ENCODE data around the gene TASOR2.

TASOR2 gene, protein sequence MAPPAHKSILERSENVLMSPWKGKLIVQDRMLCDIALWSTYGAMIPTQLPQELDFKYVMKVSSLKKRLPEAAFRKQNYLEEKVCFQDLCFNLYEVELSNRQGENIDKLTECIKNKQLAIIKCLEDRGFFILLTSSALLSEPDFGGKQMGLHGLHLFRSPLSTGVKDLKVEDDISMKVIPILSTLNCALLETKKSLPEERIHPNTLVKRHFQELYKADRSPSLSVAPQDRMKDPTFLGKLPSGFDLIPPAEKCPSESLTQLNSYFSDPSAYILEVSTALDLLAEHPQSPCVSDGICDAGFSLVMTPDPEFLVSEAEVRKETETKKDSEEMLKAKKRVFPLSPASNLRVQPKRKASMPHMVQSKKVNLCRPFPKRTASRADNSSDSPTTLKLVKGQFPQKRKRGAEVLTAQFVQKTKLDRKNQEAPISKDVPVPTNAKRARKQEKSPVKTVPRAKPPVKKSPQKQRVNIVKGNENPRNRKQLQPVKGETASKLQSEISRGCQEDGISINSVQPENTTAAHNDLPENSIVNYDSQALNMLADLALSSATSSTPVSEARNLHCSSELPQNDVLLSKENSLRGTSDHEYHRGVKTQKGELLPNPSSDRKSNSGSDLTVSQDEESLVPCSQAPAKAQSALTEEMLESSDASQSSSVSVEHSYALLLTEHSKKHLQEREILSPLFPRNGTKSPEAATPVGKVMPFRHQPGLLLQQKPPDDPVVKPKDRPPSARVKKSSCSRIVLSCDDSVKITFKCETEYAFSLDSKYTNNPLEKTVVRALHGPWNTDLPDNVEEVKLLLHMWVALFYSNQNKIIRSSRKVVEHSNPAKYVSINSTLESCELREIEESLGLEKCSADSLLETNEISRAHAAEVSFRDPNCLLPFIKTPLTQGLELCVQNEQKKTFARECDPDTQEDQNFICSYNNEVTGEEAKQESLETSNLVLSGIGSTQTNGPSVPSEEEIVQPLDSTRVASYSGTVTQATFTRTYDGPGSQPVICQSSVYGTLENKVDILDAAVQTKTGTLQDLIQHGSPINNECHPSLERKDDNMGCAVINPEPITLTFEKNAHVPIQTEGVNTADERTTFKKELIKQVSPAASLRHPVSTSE (N-terminal part only)

GRCh38 chr10:5684318-5684970, at the start of gene TASOR2:
TASOR2 (plus strand) TSS chr10:5684838; CDS start chr10:5720643, 35,805 bp downstream.
- peak within 1 kb of the TSS; percentile 87 for H3K4me3 ChIP-seq (ENCODE audit: low read length)
- no peaks in the 10 kb centered on the region for H3K36me3 ChIP-seq (ENCODE audit: insufficient read depth, low read depth, low read length)
- no peaks in the 10 kb centered on the region for H3K9me3 ChIP-seq (ENCODE audit: insufficient read depth, low read depth, low read length)
- peaks cover 41% of the 10 kb centered on the region for H3K27me3 ChIP-seq (ENCODE audit: insufficient read depth, low read length)
- peaks cover 6% of the 10 kb centered on the region; the same call in 1 of the 2 replicates for H3K4me1 ChIP-seq (ENCODE audit: insufficient read depth, low read length)
- peak within 1 kb of the TSS; percentile 78; the same call in 1 of the 2 replicates for H3K9ac ChIP-seq (ENCODE audit: low read depth, low read length)
- no peak within 1 kb of the TSS for H3K27ac ChIP-seq (ENCODE audit: low read length)

GRCh38 chr10:5634918-5635317, 49.7 kb upstream of the TASOR2 start:
- Histone ChIP-seq H3K4me1 (ENCODE audit: insufficient read depth, low read length) (no peaks in the 10 kb centered on the region), H3K4me3 (ENCODE audit: low read length) (no peak overlapping the region), H3K27me3 (ENCODE audit: insufficient read depth, low read length) (no peaks in the 10 kb centered on the region), H3K9ac (ENCODE audit: low read depth, low read length) (no peak overlapping the region), H3K9me3 (ENCODE audit: insufficient read depth, low read depth, low read length) (no peaks in the 10 kb centered on the region), H3K36me3 (ENCODE audit: insufficient read depth, low read depth, low read length) (peaks cover 11% of the 10 kb centered on the region), H3K27ac (ENCODE audit: low read length) (no peak overlapping the region)

GRCh38 chr10:5638494-5638893, 46.1 kb upstream of the TASOR2 start:
- Histone ChIP-seq H3K4me1 (ENCODE audit: insufficient read depth, low read length) (no peaks in the 10 kb centered on the region), H3K27me3 (ENCODE audit: insufficient read depth, low read length) (no peaks in the 10 kb centered on the region), H3K36me3 (ENCODE audit: insufficient read depth, low read depth, low read length) (peaks cover 32% of the 10 kb centered on the region), H3K9ac (ENCODE audit: low read depth, low read length) (no peak overlapping the region), H3K27ac (ENCODE audit: low read length) (no peak overlapping the region), H3K9me3 (ENCODE audit: insufficient read depth, low read depth, low read length) (no peaks in the 10 kb centered on the region), H3K4me3 (ENCODE audit: low read length) (no peak overlapping the region)

DNA sequence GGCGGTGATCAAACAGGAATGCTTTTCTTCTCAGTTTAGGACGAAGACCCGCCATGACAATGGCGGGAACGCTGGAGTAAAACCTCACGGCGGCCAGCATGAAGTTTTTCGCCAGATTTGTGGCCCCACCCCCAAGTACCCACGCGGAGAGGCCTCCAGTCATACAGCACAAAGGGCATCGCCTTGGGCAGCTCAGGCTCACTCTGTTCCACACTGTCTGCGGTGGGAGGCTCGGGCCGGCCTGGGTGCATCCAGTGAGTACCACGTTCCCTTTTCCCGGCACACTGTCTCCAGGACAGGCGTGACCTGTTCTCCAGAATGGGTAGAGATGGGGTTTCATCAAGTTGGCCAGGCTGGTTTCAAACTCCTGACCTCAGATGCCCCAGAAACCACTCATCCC, 45.6 kb upstream of the TASOR2 start:
- Histone ChIP-seq H3K36me3 (ENCODE audit: insufficient read depth, low read depth, low read length) (peaks cover 35% of the 10 kb centered on the region), H3K9ac (ENCODE audit: low read depth, low read length) (no peak overlapping the region), H3K4me3 (ENCODE audit: low read length) (no peak overlapping the region), H3K27me3 (ENCODE audit: insufficient read depth, low read length) (no peaks in the 10 kb centered on the region), H3K4me1 (ENCODE audit: insufficient read depth, low read length) (no peaks in the 10 kb centered on the region), H3K9me3 (ENCODE audit: insufficient read depth, low read depth, low read length) (no peaks in the 10 kb centered on the region), H3K27ac (ENCODE audit: low read length) (no peak overlapping the region)

- no peaks in the 10 kb centered on the region for H3K4me1 ChIP-seq (ENCODE audit: insufficient read depth, low read length)
- H3K27me3 ChIP-seq (ENCODE audit: insufficient read depth, low read length) = no peaks in the 10 kb centered on the region
- no peak overlapping the region for H3K4me3 ChIP-seq (ENCODE audit: low read length)
- no peak overlapping the region for H3K27ac ChIP-seq (ENCODE audit: low read length)
- H3K36me3 ChIP-seq (ENCODE audit: insufficient read depth, low read depth, low read length) = peaks cover 35% of the 10 kb centered on the region
- H3K9ac ChIP-seq (ENCODE audit: low read depth, low read length) = no peak overlapping the region
- H3K9me3 ChIP-seq (ENCODE audit: insufficient read depth, low read depth, low read length) = no peaks in the 10 kb centered on the region
These were observed 44.6 kb upstream of the TASOR2 start for GRCh38 chr10:5640036-5640435.

DNA sequence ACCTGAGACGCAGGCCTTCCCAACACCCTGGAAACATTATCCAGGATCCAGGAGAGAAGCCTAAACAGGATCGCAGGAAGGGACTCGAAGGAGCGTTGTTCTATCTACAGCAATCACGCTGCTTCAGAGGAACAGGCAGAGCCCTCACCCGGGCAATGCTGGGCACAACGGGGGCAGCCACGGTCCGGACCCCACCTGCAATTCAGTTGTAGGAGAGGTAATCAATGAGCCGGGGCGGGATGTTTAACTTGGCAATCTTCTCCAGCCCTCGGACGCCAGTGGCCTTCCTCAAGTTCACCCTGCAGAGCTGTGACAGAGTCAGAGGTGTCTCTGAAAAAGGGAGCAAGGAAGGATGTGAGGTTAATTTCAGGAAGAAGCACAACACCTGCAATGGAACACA, 44.1 kb upstream of the TASOR2 start:
- Histone ChIP-seq H3K27ac (ENCODE audit: low read length) (no peak overlapping the region), H3K4me3 (ENCODE audit: low read length) (no peak overlapping the region), H3K36me3 (ENCODE audit: insufficient read depth, low read depth, low read length) (peaks cover 35% of the 10 kb centered on the region), H3K9me3 (ENCODE audit: insufficient read depth, low read depth, low read length) (no peaks in the 10 kb centered on the region), H3K4me1 (ENCODE audit: insufficient read depth, low read length) (no peaks in the 10 kb centered on the region), H3K9ac (ENCODE audit: low read depth, low read length) (no peak overlapping the region), H3K27me3 (ENCODE audit: insufficient read depth, low read length) (no peaks in the 10 kb centered on the region)

DNA sequence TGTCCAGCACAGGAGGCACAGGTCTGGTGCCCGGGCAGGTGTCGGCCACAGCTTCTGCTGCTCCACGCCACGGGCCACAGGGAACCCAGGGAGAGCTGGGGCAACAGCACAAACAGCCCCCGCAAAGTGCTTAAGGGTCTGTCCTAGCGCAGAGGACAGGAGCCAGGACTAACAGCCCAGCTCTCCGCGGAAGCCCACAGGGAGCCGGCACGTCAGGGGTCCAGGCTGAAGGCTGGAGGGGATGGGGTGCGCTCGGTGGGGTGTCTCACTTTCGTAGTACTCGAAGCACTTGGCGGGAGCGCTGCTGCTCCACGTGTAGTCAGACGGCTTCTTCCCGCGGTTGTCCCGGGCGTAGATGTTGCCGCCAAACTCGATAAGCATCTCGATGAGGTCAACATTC, 43.1 kb upstream of the TASOR2 start:
- H3K9me3 ChIP-seq (ENCODE audit: insufficient read depth, low read depth, low read length) = no peaks in the 10 kb centered on the region
- no peaks in the 10 kb centered on the region for H3K4me1 ChIP-seq (ENCODE audit: insufficient read depth, low read length)
- no peaks in the 10 kb centered on the region for H3K27me3 ChIP-seq (ENCODE audit: insufficient read depth, low read length)
- H3K4me3 ChIP-seq (ENCODE audit: low read length) = no peak overlapping the region
- H3K27ac ChIP-seq (ENCODE audit: low read length) = no peak overlapping the region
- peaks cover 37% of the 10 kb centered on the region for H3K36me3 ChIP-seq (ENCODE audit: insufficient read depth, low read depth, low read length)
- no peak overlapping the region for H3K9ac ChIP-seq (ENCODE audit: low read depth, low read length)

DNA sequence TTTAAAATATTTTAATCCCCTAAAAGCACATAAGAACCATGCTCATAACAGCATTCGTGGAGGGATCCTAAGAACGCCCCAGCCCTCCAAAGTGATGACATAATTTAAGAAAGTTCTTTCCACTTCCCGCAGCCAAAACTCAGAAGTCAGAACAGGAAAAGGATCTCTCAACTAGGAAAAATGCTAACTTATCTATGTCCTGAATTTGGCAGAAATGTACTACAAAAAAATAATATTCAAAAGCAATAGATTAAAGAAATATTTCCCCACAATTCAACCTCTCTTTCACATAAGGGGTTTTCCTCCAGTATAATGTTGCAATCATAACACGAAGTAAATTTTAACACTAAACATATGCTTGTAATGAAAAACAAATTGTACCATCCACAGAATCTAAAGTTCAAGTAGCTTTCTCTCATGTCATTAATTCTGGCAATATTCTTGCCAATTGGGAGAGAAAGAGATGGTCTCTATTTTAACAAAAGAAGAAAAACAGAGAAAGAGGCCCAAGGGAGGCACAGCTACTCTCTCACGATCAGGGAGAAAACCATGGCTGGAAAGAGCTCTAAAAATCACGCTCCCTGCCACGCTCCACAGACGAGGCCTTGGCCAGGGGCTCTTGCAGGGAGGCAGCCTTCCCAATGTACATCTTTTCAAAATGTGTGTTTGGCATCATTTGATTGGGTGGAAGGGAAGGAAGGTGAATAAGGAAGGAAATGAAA, 41.1 kb upstream of the TASOR2 start:
- Histone ChIP-seq H3K27ac (ENCODE audit: low read length) (no peak overlapping the region), H3K4me3 (ENCODE audit: low read length) (no peak overlapping the region), H3K4me1 (ENCODE audit: insufficient read depth, low read length) (no peaks in the 10 kb centered on the region), H3K36me3 (ENCODE audit: insufficient read depth, low read depth, low read length) (peaks cover 56% of the 10 kb centered on the region), H3K9me3 (ENCODE audit: insufficient read depth, low read depth, low read length) (no peaks in the 10 kb centered on the region), H3K27me3 (ENCODE audit: insufficient read depth, low read length) (no peaks in the 10 kb centered on the region), H3K9ac (ENCODE audit: low read depth, low read length) (no peak overlapping the region)

DNA sequence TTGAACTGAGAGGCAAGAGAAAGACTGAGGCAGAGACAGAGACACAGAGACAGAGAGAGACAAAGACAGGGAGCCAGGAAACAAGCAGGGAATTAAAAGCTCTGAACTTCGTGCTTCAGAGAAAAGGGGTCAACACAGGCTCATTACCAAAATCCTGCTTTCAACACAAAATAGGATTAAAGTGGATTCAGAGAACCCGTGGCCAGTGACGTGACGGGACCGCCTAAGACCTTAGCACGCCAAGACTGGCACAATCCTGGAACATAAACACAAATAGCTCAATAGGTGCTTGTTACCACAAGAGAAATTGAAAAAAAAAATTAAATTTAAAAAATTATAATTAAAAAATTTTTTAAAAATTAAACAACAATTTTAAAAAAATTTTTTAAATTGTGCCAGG, 39.7 kb upstream of the TASOR2 start:
- Histone ChIP-seq H3K27ac (ENCODE audit: low read length) (no peak overlapping the region), H3K4me3 (ENCODE audit: low read length) (no peak overlapping the region), H3K36me3 (ENCODE audit: insufficient read depth, low read depth, low read length) (peaks cover 47% of the 10 kb centered on the region), H3K27me3 (ENCODE audit: insufficient read depth, low read length) (no peaks in the 10 kb centered on the region), H3K4me1 (ENCODE audit: insufficient read depth, low read length) (no peaks in the 10 kb centered on the region), H3K9ac (ENCODE audit: low read depth, low read length) (no peak overlapping the region), H3K9me3 (ENCODE audit: insufficient read depth, low read depth, low read length) (no peaks in the 10 kb centered on the region)

- Histone ChIP-seq H3K36me3 (ENCODE audit: insufficient read depth, low read depth, low read length) (peaks cover 43% of the 10 kb centered on the region), H3K27me3 (ENCODE audit: insufficient read depth, low read length) (no peaks in the 10 kb centered on the region), H3K9ac (ENCODE audit: low read depth, low read length) (no peak overlapping the region), H3K4me1 (ENCODE audit: insufficient read depth, low read length) (no peaks in the 10 kb centered on the region), H3K27ac (ENCODE audit: low read length) (no peak overlapping the region), H3K9me3 (ENCODE audit: insufficient read depth, low read depth, low read length) (no peaks in the 10 kb centered on the region), H3K4me3 (ENCODE audit: low read length) (no peak overlapping the region)
These were observed 39.3 kb upstream of the TASOR2 start for GRCh38 chr10:5645375-5645774.
